ENCODE results near the gene TALDO1.

The TALDO1 gene

GRCh38 chr11:747158-748006 lies at the start of gene TALDO1:
TSS of gene TALDO1 (plus strand) at chr11:747464. CDS start at chr11:747482, 18 bp downstream.
- peak; percentile 70 for DNase-seq (ENCODE audit: low read depth)

DNA sequence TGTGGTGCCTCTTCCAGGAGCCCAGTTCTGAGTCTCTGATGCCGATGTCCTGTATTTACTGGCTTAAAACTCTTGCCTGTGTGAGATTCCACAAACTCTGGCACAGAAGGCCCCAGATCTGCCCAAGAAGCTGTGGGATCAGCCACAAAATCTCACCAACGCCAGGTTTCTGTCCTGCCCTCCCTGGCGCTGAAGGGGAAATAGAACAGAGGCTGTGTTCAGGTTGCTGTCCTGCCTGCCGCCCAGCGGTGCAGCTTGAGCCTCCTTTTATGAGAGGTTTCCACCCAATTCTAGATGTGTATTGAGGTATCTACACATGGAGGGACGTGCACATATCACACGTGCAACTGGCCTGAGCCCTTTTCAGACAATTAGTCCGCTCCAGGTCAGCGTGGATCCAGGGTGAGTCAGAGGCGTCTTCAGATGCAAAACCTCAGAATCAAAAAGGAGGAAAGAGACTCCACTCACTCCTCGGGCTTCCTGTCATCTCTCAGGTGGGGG lies 49.4 kb upstream of the TALDO1 start:
- no peak for DNase-seq (ENCODE audit: low read depth)

- DNase-seq (ENCODE audit: low read depth): no peak
These were observed 48.7 kb upstream of the TALDO1 start for GRCh38 chr11:698493-699115.

DNA sequence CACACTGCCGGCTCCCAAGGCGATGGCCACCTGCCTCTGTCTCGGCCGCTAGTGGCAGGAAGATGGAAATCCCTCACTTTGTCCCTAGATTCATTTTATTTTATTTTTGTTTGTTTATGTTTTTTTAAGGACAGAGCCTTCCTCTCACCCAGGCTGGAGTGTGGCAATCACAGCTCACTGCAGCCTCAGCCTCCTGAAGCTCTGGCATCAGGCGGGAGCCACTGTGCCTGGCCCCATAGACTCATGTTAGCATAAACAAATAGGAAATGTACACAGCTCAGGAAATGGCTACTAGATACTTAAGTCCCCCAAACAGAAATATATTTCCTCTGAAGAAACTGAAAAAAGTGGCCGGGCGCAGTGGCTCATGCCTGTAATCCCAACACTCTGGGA lies 48.2 kb upstream of the TALDO1 start:
- DNase-seq (ENCODE audit: low read depth): no peak

- no peak for DNase-seq (ENCODE audit: low read depth)
These were observed 47.5 kb upstream of the TALDO1 start for GRCh38 chr11:699753-700152.

DNA sequence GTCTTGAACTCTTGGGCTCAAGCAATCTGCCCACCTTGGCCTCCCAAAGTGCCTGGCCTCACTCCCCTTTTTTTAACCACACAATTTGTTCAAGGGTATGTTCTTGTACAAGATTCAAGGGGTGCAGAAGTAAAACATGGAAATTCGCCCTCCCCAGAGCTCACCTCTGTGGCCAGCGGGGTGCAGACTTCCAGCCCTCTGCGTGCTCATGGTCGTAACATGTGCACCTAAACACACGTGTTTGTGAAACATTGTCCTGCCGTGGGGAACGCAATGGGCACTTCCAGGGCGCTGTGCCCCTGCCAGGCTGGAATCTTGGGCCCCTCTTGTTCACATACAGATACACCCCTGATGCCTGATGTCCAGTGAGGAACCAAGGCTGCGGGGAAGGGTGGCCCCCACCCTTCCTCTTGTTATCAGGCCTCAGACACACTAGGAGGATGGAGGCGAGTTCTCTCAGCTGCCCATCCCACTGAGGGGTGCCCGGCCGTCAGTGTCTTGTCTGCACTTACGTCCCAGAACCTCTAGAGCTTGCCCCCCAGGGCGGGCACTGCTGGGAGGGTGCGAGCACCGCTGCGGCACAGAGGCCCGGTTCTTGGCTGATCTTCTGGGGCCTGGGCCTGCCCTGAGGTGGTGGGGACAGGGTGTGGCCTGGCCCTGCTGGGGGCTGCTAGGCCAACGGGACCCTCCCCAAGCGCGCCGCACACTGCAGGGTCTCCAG lies 45.4 kb upstream of the TALDO1 start:
- DNase-seq (ENCODE audit: low read depth): no peak

DNA sequence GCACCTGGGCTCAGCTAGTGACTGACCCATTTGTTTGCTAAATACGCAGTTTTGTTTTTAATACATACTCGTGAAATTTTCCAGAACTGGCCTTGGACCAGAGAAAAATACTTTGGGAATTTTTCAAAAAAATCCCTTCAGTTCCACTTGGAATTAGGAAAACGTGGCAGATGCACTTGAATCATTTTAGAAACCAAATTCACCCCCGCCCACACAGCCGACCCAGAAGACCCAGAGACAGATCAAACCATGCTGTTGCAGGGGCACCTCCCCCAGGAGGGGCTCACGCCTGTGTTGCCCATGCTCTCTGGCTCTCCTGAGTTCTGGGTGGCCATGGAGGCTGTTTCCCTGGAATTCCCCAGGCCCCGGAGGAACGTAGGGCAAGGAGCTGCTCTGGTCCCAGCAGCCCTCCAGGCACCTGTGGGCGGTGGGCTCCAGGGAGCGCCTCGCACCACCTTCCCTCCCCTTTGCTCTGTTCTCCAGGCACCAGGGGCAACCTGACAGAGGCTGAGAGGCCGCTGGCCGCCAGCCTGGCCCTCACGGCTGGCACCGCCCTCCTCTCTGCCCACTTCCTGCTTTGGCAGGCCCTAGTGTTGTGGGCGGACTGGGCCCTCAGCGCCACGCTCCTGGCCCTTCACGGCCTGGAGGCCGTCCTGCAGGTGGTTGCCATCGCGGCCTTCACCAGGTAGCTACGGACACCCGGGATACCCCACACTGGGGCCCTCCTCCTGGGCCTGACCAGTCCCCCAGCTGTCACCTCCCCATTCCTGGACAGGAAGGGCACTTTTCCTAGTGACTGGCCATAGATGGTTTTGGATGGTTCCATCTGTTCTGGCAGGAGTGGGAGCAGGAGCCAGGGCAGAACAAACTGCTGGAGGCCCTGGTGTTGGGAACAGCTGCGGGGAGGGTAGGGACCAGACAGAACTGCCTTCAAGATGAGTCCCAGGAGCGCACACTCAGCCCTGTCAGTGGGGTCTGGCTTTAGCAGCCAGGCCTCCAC lies 44.5 kb upstream of the TALDO1 start:
- DNase-seq (ENCODE audit: low read depth): no peak

DNA sequence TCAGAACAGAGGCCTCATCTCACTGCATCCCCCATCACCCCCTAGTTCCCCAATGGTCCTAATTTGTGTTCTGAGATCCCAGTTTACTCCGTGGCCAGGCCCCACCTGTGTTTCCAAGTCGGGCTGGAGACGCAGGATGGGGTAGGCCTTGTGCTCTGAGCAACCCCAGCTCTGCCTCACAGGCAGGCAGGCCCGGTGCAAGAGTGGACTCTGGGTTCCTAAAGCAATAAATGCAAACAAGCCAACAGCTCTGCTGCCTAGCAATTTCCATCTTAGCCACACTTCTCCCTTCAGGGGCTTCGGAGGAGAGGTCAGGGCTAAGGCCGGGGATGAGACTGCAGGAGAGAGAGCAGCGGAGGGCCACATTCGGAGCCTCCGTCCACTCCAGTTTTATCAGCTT lies 43.8 kb upstream of the TALDO1 start:
- no peak for DNase-seq (ENCODE audit: low read depth)

- no peak for DNase-seq (ENCODE audit: low read depth)
These were observed 43.0 kb upstream of the TALDO1 start for GRCh38 chr11:704228-704674.

DNA sequence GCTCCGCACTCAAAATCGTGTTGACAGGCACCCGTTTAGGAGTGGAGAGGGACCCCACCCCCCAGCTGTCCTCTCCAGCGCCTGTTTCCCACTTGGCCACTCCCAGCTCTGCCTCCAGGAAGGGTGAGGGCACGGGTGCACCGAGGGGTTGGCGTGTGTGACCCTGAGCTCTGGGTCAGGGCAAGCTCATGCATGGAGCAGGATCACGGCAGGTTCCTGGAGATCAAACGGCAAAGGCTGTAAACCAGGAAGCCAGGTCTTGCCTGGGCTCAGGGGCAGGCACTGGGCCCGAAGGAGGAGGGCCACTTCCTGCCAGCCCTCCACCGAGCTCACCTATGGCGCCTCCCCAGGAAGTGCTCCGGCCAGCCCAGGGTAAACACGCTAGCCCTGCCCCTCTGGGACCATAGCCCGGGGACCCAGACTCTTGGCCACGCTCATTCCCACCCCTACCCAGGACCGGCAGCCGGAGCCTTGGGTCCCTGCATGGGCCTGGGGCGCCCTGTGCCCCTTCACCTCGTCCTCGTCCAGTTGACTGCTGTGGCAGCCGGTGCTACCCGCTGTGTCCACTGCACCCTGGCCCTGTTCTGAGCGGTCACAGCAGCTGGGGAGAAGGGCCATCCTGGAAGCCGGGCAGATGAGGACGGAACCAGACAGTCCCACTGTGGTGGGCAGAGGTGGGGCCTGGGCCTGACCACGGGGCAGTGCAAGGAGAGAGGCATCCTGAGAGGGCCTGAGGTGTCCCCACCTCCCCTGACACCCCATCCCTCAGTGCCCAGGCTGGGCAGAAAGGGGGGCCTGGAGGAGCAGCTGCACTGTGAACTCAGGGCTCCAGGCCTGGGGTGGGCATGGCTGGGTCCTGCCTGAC lies 42.3 kb upstream of the TALDO1 start:
- DNase-seq (ENCODE audit: low read depth): no peak

GRCh38 chr11:705646-706438 lies 41.4 kb upstream of the TALDO1 start, which contains the start of gene EPS8L2:
TSS of gene EPS8L2 (plus strand) at chr11:706231. CDS start at chr11:709408, 3,177 bp downstream.
- DNase-seq (ENCODE audit: low read depth): no peak

DNA sequence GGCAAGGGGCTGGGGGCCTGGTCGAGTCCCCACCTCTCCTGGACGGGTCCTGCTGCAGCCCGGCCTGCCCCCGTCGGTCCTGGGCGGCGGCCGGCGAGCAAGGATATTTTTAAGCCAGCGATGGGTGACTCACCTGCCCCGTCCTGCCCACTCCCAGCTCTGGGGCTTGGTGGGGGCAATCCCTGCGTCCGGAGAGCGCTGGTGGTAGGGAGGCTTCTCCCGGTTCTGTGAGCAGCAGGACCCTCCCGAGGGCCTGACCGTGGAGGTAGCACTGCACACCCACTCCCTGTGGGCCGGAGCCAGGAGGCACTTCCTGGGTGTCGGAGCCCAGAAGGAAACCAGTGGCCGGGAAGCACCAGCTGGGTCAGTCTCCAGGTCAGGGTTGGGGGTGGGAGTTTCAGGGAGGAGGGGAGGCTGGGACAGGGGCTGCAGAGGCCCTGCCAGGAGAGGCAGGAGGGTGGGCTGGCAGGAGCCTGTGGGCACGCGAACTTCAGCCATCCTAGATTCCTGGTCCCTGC lies 40.8 kb upstream of the TALDO1 start:
- no peak for DNase-seq (ENCODE audit: low read depth)

DNA sequence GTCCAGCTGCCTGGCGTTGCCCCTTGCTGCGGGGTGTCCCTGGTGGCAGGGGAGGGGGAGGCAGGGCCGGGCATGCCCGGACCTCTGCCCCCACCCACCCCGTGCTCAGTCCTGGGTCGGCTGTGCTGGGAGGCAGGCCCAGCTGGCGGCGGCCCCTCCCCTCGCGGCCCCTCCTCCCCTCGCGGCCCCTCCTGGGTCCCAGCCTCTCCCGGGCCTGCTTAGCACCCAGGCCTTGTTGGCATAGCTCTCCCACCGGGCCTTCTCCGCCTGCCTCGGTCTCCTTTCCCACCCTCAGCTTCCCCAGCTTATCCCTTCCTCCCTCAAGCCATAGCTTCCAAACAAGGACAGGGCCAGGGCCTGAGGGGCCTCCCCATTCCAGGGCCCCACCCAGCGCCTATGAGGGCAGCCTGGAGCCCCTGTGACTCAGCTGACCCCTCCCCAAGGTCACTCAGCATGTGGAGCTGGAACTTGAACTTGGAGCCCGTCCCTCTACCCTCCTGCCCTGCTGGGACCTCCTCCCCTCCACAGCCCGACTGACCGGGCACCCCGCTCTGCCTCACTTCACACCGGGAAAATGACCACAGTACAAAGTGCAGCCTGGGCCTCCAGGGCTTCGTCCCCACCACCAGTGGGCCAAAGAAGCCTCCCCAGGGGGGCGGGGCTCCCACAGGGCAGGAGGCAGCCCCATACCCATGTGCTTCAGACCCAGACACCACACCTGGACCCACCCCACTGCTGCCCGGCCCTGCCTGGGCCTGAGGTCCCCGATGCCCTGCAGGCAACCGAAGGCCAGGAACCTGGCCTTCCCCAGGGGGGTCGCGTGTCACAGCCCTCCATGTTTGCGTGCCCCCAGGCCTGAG lies 40.1 kb upstream of the TALDO1 start:
- no peak for DNase-seq (ENCODE audit: low read depth)

DNA sequence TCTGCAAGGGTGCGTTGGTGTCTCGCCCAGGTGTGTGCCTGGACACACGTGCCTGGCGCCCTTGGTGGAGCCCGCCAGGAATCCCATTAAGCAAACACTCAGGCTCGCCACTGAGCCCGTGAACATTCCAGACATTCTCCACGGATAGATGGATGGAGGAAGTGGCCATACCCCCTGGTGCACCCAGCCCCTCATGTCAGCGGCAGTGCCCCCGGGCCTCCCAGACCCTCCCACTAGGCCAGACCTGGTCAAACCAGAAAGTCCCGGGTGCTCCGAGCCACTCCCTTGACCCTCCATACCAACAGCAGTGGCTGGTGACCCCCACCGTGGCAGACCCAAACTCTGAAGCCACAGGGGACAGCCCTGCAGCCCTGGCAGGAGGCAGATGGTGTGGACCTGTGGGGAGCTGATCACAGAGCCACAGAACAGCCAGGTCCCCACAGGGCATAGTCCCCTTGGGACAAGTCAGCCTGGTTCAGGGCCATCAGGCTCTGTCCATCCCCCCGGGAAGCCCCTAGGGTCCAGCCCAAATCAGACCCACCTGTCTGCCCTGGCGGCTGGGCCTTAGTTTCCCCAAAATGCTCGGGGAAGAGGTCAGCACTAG lies 39.3 kb upstream of the TALDO1 start:
- DNase-seq (ENCODE audit: low read depth): no peak

DNA sequence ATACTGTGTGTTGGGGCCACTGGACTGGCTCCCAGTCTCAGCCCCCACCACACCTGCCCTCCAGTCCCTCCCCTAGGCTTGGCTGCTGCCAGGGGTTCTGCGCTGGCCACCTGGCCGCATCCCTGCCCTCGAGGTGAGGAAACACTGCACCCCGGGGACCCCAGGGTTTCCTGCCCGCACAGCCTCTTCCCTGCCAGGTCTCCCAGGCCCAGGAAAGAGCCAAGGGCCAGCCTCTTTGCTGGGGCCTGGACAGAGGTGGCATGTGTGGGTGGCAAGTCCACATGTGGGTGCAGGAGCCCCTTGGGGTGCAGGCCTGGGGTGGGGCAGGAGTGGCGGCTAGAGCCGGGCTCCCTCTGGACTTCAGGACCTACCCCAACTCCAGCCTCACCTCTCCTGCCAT lies 38.8 kb upstream of the TALDO1 start:
- no peak for DNase-seq (ENCODE audit: low read depth)

DNA sequence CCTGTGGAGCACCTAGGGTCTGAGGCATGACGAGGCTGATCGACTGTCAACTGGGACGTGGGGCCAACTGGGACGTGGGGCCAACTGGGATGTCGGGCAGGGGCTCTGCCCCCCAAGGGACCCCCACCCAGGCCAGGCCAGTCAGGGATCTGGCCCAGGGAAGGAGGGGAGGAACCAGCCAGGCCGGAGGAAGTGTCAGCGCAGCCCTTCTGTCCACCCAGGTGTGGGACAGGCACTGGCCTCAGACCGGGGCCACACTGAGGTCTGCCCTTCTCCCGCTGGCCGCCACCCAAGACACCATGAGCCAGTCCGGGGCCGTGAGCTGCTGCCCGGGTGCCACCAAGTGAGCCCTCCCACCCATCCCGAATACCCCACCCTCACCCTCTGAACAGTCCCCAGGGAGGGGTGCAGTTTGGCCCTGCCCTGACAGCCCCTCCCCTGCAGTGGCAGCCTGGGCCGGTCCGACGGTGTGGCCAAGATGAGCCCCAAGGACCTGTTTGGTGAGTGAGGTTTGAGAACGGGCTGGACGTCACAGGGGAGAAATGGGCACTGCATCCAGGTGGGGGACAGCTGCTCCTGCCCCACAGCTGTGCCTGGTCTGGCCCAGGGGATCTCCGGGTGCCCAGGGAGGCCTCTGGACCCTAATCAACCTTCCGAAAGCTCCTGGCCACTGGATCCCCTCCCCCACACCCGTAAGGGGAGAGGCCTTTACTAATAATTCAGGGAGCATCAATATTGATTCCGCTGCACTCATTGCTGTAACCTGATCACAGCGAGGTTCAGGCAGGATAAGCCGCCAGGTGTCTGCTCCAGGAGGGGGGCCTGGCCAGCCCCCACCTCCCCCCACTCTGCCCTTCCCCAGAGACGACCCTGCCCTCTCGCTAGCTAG lies 37.9 kb upstream of the TALDO1 start:
- DNase-seq (ENCODE audit: low read depth): no peak

GRCh38 chr11:714436-714835 lies 32.8 kb upstream of the TALDO1 start:
- no peak for DNase-seq (ENCODE audit: low read depth)

Data from stimulated activated CD8-positive, alpha-beta memory T cell treated with anti-CD3 and anti-CD28 coated beads, Interleukin-12 subunit alpha, Interleukin-12 subunit beta, amount 100 ng/mL, for 4 hours (primary cell).